Nephron (organoid): ENCODE results near the gene PSIP1.
A peak's percentile ranks its signal among the peaks of the same experiment; 100 is the strongest.

Source experiments
- H3K27ac Mint-ChIP-seq, 3 experiments: 2 replicates each; pipeline ENCODE4 v1.8.0; 2020; ENCODE audit warnings: mixed read lengths in 3 of 3, mild to moderate bottlenecking in 2 of 3, moderate library complexity in 1 of 3
- H3K27me3 Mint-ChIP-seq: 2 replicates; pipeline ENCODE4 v1.8.0; 2021; ENCODE audit warnings: low read depth, mild to moderate bottlenecking, moderate library complexity, mixed read lengths
- H3K36me3 Mint-ChIP-seq: 2 replicates; pipeline ENCODE4 v1.8.0; 2020; ENCODE audit warnings: low read depth, mixed read lengths
- H3K4me1 Mint-ChIP-seq: 2 replicates; pipeline ENCODE4 v1.8.0; 2020; ENCODE audit warnings: mixed read lengths
- H3K4me3 Mint-ChIP-seq, 3 experiments: 2 replicates each; pipeline ENCODE4 v1.8.0; 2020; ENCODE audit warnings: mild to moderate bottlenecking in 3 of 3, mixed read lengths in 3 of 3, moderate library complexity in 2 of 3
- H3K9me3 Mint-ChIP-seq: 2 replicates; pipeline ENCODE4 v1.8.0; 2020; ENCODE audit warnings: mixed read lengths
- TF ChIP-seq, protein P1 (sequence below), 3 experiments: fragments of 200-600 bp; sonication (generic); IDR thresholded peaks; one replicate each; pipeline ENCODE4 v1.5.0; 2021; ENCODE audit warnings: antibody characterized with exemption in 3 of 3; ENCODE audit not compliant: unreplicated experiment in 3 of 3

Gene PSIP1

GRCh38 chr9:15422372-15423230, 88.2 kb downstream of the PSIP1 start, which contains the start of gene SNAPC3:
Gene SNAPC3 (plus strand): TSS chr9:15422876. CDS start chr9:15422880, 4 bp downstream.
- Mint-ChIP-seq H3K9me3 (no peaks in the 10 kb centered on the region), H3K4me3 (peak within 1 kb of the TSS; percentile 96 to 99 (median 97)), H3K27me3 (no peaks in the 10 kb centered on the region), H3K36me3 (peaks cover 29% of the 10 kb centered on the region), H3K4me1 (peaks cover 35% of the 10 kb centered on the region), H3K27ac (peak within 1 kb of the TSS; percentile 96 to 99 (median 97))
- TF ChIP-seq, protein P1, sequence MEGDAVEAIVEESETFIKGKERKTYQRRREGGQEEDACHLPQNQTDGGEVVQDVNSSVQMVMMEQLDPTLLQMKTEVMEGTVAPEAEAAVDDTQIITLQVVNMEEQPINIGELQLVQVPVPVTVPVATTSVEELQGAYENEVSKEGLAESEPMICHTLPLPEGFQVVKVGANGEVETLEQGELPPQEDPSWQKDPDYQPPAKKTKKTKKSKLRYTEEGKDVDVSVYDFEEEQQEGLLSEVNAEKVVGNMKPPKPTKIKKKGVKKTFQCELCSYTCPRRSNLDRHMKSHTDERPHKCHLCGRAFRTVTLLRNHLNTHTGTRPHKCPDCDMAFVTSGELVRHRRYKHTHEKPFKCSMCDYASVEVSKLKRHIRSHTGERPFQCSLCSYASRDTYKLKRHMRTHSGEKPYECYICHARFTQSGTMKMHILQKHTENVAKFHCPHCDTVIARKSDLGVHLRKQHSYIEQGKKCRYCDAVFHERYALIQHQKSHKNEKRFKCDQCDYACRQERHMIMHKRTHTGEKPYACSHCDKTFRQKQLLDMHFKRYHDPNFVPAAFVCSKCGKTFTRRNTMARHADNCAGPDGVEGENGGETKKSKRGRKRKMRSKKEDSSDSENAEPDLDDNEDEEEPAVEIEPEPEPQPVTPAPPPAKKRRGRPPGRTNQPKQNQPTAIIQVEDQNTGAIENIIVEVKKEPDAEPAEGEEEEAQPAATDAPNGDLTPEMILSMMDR (IDR thresholded peaks at IDR 0.05; ENCODE audit: unreplicated experiment in 3 of 3), result no peak

DNA sequence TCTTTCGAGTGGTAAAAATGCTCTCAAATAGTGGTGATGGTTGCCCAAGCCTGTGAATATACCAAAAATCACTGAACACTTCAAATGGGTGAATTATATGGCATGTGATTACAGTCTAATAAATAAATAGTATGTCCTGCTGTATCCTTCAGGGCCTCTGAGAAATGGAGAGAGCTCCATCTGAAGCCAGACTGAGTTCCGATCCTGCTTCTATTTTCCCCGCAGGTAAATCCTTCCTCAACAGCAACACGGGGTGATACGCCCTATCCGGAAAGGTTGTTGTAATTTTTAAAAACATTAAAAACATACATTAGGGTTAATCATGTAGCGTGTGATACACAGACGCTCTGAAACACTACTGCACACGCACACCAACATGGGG, 88.8 kb downstream of the PSIP1 start:
- H3K4me3 Mint-ChIP-seq, result peak overlapping the region; percentile 96 to 99 (median 97)
- H3K27ac Mint-ChIP-seq, result peak overlapping the region; percentile 96 to 99 (median 97)
- H3K4me1 Mint-ChIP-seq, result peaks cover 35% of the 10 kb centered on the region
- peaks cover 25% of the 10 kb centered on the region for H3K36me3 Mint-ChIP-seq
- TF ChIP-seq, protein P1 (IDR thresholded peaks at IDR 0.05; ENCODE audit: unreplicated experiment in 3 of 3), result no peak
- no peaks in the 10 kb centered on the region for H3K27me3 Mint-ChIP-seq
- no peaks in the 10 kb centered on the region for H3K9me3 Mint-ChIP-seq

GRCh38 chr9:15421532-15421931, 89.2 kb downstream of the PSIP1 start:
- H3K4me3 Mint-ChIP-seq, result peak overlapping the region; percentile 96 to 99 (median 97)
- peaks cover 20% of the 10 kb centered on the region for H3K36me3 Mint-ChIP-seq
- H3K4me1 Mint-ChIP-seq, result peaks cover 35% of the 10 kb centered on the region
- H3K27ac Mint-ChIP-seq, result peak overlapping the region; percentile 96 to 99 (median 97)
- H3K27me3 Mint-ChIP-seq, result no peaks in the 10 kb centered on the region
- H3K9me3 Mint-ChIP-seq, result no peaks in the 10 kb centered on the region
- TF ChIP-seq, protein P1 (IDR thresholded peaks at IDR 0.05; ENCODE audit: unreplicated experiment in 3 of 3), result no peak

DNA sequence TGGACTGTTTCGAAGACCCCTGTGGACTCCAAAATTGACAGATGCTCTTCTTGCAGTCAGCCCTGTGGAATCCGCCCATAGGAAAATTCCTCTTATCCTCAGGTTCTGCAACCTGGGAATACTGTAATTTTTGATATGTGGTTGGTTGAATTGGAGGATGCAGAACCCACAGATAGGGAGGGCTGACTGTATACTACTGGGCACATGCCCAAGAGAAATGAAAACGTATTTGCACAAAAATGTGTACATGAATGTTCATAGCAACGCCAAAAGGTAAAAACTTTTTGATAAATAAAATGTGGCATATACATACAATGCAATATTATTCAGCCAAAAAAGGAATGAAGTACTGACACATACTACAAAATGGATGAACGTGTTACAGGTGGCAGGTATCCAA, 90.0 kb downstream of the PSIP1 start:
- H3K27me3 Mint-ChIP-seq, result no peaks in the 10 kb centered on the region
- no peaks in the 10 kb centered on the region for H3K9me3 Mint-ChIP-seq
- peaks cover 13% of the 10 kb centered on the region for H3K36me3 Mint-ChIP-seq
- peaks cover 29% of the 10 kb centered on the region for H3K4me1 Mint-ChIP-seq
- peak overlapping the region; percentile 67 to 96 (median 75) for H3K27ac Mint-ChIP-seq
- H3K4me3 Mint-ChIP-seq, result peak overlapping the region; percentile 42 to 99 (median 97)
- TF ChIP-seq, protein P1 (IDR thresholded peaks at IDR 0.05; ENCODE audit: unreplicated experiment in 3 of 3), result no peak

GRCh38 chr9:15417626-15418025, 93.1 kb downstream of the PSIP1 start:
- no peak overlapping the region for H3K27ac Mint-ChIP-seq
- no peak overlapping the region for H3K4me3 Mint-ChIP-seq
- H3K36me3 Mint-ChIP-seq, result no peaks in the 10 kb centered on the region
- TF ChIP-seq, protein P1 (IDR thresholded peaks at IDR 0.05; ENCODE audit: unreplicated experiment in 3 of 3), result no peak
- H3K4me1 Mint-ChIP-seq, result peaks cover 10% of the 10 kb centered on the region
- no peaks in the 10 kb centered on the region for H3K27me3 Mint-ChIP-seq
- no peaks in the 10 kb centered on the region for H3K9me3 Mint-ChIP-seq
